Islet of Langerhans (tissue), 1 donor: ENCODE measurements around the gene TEF.
A peak's percentile ranks its signal among the peaks of the same experiment; 100 is the strongest.
"Not testable (repeated sequence)": the region's sequence is repeated elsewhere in the genome, so short reads cannot be mapped to it uniquely, and the experiment has no call there.

Experiments
- FAIRE-seq: peaks from one replicate; lab custom pipeline; 2011; peaks lifted over from hg19 to GRCh38; lab: Jason Lieb, UNC

TEF gene

GRCh38 chr22:41429232-41429950 lies 47.6 kb downstream of the TEF start:
- no peak for FAIRE-seq

DNA sequence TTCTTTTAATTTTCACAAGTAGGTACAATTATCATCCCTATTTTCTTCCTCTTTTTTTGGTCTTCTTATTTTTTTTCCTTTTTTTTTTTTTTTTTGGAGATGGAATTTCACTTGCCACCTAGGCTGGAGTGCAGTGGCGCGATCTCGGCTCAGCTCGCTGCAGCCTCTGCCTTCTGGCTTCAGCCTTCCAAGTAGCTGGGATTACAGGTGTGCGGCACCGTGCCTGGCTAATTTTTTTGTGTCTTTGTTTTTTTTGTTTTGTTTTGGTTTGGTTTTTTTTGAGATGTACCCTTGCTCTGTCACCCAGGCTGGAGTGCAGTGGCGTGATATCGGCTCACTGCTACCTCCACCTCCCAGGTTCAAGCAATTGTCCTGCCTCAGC lies 48.2 kb downstream of the TEF start:
- FAIRE-seq, result no peak

- FAIRE-seq, result no peak
Observed at GRCh38 chr22:41431656-41432055, 49.9 kb downstream of the TEF start.

GRCh38 chr22:41433480-41433879 lies 51.7 kb downstream of the TEF start:
- FAIRE-seq, result not testable (repeated sequence)

DNA sequence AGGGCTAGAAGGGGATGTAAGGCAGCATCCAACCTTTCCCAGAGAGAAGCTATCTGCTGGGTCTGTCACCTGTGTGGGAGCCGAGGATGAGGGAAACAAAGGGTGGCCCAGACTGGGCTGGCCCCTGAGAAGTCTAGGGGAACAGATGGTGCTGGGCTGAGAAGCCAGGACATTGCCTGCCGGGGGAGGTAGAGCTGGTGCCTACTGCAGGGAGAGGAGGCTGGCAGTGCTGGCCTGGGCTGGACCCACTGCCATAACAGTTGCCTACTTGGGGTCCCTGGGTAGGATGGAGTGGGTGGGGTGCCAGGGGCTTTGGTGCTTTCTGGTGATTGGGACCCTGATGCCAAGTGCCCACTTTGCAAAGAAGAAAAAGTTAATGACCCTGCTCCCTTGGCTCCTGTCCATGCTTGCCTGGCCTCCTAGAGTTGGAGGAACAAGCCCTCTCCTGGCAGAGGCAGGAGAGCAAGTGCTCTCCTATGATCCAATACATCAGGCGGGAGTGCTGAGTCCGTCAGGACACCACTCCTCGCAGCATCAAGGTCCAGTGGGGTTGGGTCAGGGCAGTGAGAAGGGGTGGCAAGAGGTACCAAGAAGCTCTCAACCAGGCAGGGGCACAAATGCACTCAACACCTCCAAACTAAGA lies 52.7 kb downstream of the TEF start:
- not testable (repeated sequence) for FAIRE-seq

GRCh38 chr22:41435560-41435959 lies 53.8 kb downstream of the TEF start:
- FAIRE-seq, result no peak

- no peak for FAIRE-seq
Observed at GRCh38 chr22:41436322-41437113, 54.8 kb downstream of the TEF start.

GRCh38 chr22:41437198-41437597 lies 55.5 kb downstream of the TEF start:
- FAIRE-seq, result no peak

- not testable (repeated sequence) for FAIRE-seq
Observed at GRCh38 chr22:41440511-41440910, 58.8 kb downstream of the TEF start.

DNA sequence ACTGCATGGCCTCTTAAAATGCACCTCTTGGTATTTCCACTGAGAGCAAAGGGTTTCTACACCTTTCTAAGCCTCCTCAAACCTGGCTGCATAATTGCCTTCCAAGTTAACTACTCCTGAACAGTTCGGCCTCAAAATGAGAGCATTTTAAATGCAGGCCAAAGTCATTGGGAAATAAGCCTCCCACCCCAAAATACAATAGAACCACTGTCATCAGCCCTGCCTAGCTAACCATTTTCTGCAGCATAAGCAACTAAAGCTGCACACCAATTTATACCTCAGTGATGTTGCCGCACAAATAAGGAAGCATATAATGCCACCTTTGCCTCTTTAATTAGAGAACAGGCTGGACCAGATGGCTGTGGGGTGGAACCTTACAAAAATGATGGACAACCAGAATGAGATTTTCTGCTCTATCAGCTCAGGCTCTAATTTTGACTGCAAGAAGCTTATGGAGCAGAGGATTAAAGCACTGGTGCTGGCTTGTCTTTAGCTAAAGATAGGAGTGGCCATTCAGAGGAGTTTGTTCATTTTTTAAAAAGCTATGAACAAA lies 60.6 kb downstream of the TEF start:
- FAIRE-seq, result no peak

DNA sequence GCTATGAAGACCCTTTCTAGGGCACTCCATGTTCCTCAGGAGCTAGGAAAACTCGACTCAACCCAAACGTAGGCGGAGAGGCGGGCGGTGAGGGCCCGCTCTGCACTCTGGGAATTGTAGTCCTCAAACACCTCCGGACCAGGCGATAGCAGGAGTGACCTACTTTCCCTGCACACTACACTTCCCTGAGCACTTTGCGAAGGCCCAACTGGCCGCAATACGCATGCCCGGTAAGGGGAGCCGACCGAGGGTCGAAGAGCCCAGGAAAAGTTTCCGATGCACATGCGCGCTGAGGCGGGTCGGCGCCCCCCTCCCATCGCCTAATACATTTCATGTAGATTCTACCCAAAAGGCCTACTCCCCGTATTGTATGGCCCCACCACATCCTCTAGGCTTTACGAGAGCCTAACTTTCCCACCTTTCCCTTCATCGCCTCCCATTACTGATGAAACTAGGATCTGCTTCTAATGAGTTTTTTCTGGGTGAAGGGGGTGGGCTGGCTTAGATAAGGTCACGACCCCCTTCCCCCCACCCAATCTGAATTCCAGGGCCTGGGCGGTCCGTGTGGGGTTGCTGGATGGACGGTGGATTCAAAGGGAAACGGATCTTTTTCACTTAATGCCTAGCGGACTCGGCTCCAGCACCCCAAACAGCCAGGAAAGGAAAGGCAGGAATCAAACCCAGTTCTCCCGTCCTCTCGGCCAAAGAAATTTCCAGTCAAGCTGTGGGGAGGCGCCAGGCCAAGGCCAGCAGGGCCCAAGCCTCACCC lies 62.8 kb downstream of the TEF start:
- FAIRE-seq, result no peak

- FAIRE-seq, result no peak
Observed at GRCh38 chr22:41445129-41446056, 63.7 kb downstream of the TEF start.

DNA sequence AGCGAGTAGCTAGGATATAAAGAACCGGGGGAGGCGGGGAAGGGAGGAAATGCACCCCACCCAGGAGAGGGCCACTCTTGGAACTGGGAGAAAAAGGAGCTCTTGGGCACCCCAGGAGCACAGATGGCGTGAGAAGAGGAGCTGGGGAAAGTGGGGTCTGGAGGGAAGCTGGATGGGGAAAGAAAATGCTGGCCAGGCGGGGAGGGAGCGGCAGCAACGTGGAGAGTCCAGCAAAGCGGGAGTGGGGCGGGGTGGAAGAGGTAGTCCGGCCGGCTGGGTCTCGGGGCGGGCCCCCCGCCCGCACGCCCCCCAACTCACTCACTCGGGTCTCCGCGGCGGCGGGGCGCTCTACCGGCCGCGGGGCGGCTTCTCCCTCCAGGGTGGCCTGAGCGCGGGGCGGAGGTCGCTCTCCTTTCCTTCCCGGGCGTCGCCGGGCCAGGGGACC lies 64.3 kb downstream of the TEF start:
- no peak for FAIRE-seq

DNA sequence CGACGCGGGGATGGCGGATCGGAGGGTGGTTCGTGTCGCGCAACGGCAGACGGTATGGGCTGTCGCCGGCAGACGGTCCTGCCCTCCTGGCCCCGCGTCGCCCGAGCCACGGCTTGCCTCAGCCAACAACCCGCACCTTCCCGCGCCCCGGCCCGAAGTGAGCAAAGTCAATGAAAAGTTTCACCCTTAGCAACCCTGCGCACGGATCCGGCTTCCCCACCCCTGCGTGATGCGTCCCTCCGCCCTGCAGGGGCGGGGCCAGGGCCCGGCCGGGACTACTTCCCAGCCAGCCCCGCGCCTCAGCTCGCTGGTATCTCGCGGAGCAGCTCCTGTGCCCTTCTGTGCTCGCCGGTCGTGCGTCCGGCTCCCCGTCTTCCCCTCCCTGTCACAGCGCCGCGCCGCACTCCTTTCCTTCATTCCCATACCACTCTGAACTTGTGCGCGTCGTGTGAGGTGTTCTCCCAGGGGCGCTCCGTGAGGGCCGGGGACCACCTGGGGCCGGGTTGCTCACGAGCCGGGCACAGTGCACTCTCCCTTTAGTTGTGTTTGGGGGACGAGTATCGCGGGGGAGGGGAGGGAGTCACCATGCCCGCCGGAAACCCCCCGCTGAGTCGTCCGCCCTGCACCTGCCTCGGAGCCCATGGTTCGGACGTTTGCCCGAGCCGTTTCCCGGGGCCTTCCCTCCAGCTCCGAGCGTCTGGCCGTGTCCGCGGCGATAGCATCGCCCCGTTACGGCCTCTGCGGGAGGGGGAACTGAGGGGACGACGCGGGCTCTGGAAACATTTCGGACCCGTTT lies 65.1 kb downstream of the TEF start, which contains the start of gene TOB2:
Gene TOB2, minus strand, starts transcription at position 163 of the 796 bp plus-strand sequence. CDS start 9,456 bp downstream, outside the sequence.
- FAIRE-seq, result no peak

GRCh38 chr22:41447435-41448188 lies 65.9 kb downstream of the TEF start:
- no peak for FAIRE-seq

DNA sequence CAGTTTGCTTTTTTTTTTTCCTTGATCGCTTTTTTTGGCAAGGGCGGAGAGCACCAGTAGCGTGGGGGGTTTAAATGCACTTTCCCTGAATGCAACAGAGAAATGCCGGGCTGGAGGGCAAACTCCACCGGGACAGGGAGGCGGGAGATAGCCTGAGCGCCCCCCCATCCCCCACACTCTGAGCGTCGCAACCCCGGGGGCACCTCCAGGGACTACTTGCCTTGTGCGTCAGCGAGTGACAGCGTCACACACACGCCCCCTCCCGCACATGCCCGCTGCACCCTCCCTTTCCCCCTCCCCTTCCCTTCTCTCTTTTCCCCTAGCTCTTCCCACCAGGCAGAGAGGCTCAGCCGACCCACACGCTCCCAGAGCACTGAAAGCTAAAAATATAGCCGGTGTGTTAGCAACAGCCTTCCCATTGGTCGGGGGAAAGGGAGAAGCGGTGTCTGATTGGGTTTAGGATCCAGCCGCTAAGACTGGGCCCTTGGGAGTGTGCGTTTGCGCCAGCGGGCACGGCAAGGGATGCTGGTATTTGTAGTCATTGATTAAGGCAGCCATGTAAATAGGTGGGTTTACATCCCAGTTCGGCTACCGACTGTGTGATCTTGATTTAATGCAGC lies 66.6 kb downstream of the TEF start:
- FAIRE-seq, result peak; percentile 96
